HL-60/S4 (cell line): ENCODE measurements around the gene RNLS.

ENCODE experiments used
- in situ Hi-C: fragments of 300-500 bp; cut with MboI; formaldehyde crosslinking; loops from 2 replicates; pipeline ENCODE4 v1.14.3; 2022; ENCODE audit warnings: low sequenced_read_pairs

The RNLS gene

GRCh38 chr10:88270871-88271713 is 312.0 kb downstream of the RNLS start:
- in situ Hi-C loops = no loop called here

- in situ Hi-C loops = no loop called here
Observed at GRCh38 chr10:88270061-88270808, 312.9 kb downstream of the RNLS start.

GRCh38 chr10:88262591-88263234 is 320.4 kb downstream of the RNLS start:
- in situ Hi-C loops = no loop called here

GRCh38 chr10:88261152-88261551 is 322.0 kb downstream of the RNLS start:
- in situ Hi-C loops = no loop called here

GRCh38 chr10:88260329-88261051 is 322.6 kb downstream of the RNLS start:
- in situ Hi-C loops = no loop called here

GRCh38 chr10:88259381-88259780 is 323.7 kb downstream of the RNLS start:
- in situ Hi-C loops = no loop called here

GRCh38 chr10:88256886-88257285 is 326.2 kb downstream of the RNLS start:
- in situ Hi-C loops = no loop called here

GRCh38 chr10:88256013-88256680 is 327.0 kb downstream of the RNLS start:
- in situ Hi-C loops = no loop called here

- in situ Hi-C loops = no loop called here
Observed at GRCh38 chr10:88254091-88254490, 329.0 kb downstream of the RNLS start.

GRCh38 chr10:88253622-88254021 is 329.5 kb downstream of the RNLS start:
- in situ Hi-C loops = no loop called here

- in situ Hi-C loops = no loop called here
Observed at GRCh38 chr10:88253128-88253527, 330.0 kb downstream of the RNLS start.

GRCh38 chr10:88249450-88249849 is 333.7 kb downstream of the RNLS start:
- in situ Hi-C loops = no loop called here

GRCh38 chr10:88246675-88247074 is 336.4 kb downstream of the RNLS start:
- in situ Hi-C loops = no loop called here

- in situ Hi-C loops = no loop called here
Observed at GRCh38 chr10:88245974-88246511, 337.1 kb downstream of the RNLS start.

GRCh38 chr10:88244781-88245625 is 338.1 kb downstream of the RNLS start:
- in situ Hi-C loops = no loop called here

- in situ Hi-C loops = no loop called here
Observed at GRCh38 chr10:88243836-88244730, 339.0 kb downstream of the RNLS start.

- in situ Hi-C loops = no loop called here
Observed at GRCh38 chr10:88243202-88243744, 339.8 kb downstream of the RNLS start.

- in situ Hi-C loops = no loop called here
Observed at GRCh38 chr10:88241501-88241900, 341.6 kb downstream of the RNLS start.
